ENCODE results near the gene TSPAN13.

TSPAN13 gene

GRCh38 chr7:16778476-16778875, 24.9 kb downstream of the TSPAN13 start:
- no peak for DNase-seq

- DNase-seq, result no peak
Observed at GRCh38 chr7:16779051-16779450, 25.5 kb downstream of the TSPAN13 start.

- no peak for DNase-seq
Observed at GRCh38 chr7:16780596-16780995, 27.0 kb downstream of the TSPAN13 start.

- peak in 1 of 2 experiments; percentile 38 for DNase-seq
Observed at GRCh38 chr7:16785321-16785720, 31.8 kb downstream of the TSPAN13 start.

DNA sequence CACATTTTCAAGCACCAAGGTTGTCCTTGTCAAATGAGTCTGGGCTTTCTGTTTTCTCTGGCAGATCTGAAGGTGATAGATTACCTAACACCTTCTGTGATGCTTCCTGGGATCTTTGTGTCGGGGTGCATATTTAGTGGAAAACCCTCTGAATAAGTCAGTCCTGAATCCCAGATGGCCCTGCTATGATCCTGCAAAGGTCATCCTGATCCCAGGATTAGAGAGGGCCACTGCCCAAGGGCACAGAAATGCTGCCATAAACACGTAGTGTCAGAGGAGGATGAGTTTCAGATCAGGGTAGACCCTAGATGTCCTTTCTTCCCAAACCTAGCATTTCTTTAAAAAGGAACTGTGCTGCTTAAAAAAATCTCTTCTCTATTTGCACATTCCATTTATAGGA, 32.3 kb downstream of the TSPAN13 start:
- DNase-seq, result no peak

DNA sequence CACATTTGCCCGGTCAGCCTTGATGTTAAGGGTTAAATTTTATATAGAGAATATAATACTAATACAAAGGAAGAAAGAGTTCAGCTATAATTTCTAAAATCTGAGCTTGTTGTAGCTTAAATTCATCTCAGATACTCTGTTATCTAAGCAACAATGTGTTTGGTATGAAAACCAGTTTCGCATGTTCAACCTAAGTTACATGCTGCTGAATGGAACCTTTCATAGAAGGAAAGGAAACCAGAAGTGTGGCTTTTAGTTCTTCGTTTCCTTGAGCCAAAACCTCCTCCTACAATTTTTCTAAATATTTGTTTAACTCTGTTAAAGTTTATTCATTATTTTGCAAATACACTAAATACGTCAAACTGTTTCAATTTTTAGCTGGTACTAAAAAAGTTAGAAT, 32.7 kb downstream of the TSPAN13 start:
- no peak for DNase-seq

DNA sequence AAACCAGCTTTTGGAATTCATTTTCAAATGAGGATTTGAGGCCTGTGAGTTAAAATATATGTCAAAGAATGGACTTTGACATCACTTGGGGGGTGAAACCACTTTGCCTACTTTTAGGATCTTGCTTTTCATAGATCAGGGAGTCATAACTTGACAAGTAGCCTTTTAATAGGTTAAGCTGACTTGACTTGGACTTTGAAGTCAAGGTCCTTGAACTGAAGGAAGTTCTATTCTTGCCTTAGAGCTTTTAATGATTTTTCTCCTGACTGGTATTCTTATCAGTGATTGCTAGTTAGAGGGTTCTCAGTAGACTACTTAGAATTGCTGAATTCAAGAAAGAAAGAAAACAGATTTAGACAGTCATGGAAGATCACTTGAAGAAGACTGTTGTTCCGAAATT, 33.6 kb downstream of the TSPAN13 start:
- no peak for DNase-seq

DNA sequence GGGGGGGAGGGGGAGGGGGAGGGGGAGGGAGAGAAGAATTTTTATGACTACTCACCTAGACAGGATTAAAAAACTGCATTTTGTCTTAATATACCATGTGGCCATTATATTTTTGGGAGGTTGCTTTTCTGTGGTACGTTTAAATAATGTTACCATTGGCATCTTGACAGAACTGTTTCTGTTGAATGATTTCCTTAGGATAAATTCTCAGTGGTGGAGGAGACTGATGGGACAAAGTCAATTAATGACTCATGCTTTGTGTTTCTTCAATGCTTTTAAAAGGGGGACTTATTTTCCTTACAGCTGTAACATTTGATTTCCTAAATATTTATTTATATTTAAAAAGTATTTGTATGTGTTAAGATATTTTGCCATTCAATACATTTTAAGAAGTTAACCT, 37.5 kb downstream of the TSPAN13 start:
- DNase-seq, result no peak

GRCh38 chr7:16791905-16792698, 38.5 kb downstream of the TSPAN13 start:
- DNase-seq, result no peak

DNA sequence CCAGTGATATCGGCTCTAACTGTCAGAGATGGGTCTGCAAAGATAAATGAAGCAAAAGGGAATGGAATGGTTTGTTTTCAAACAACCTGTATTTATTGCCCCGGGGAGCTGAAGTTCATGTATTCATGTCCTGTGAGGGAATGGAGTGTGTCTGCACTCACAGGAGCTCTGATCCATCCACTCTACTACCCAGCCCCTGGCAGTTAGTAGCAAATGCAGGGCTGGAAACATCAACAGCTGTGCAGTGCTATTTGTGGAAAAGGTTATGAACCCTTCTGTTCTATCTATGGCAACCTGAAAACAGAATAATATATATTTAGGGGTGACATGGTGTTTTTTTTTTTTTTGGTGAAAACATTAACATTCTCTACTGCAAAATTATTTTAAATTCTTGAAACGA, 41.4 kb downstream of the TSPAN13 start:
- DNase-seq, result no peak

DNA sequence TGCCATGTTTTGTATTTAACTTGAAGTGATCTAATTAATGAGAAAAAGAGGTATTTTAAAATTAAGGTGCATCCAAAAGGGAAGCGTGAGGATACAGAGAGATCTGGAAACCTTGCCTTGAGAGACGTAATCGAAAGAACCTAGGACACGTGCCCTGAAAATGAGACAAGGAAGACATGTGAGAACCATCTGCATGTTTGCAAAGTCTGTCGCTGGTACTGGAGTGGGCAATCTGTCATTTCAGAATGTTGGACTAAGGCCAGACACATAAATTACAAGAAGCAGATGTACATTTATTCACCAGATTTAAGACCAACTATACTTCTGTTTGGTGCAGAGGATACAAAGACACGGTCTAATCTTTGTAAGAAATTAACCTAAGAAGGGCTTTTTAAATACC, 42.1 kb downstream of the TSPAN13 start:
- peak; percentile 68 to 75 for DNase-seq

DNA sequence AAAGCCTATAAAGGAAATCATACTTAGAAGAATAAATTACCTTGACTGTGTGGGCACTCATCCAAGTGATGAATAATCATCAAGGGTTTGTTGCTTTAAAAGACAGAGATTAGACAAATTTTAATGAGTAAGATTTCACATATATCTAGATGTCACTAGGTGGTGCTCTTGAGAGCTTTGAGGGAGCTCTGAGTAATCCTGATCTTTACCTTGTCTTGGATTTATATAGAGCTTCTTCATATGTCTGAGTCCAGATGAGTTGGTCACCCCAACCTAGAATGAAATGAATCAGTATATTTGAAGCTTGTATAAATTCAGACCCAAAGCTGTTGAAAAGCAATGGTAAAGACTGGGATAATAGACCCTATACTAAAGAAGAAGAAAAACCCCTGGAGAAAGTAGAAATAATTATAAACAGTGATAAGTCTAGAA, 47.6 kb downstream of the TSPAN13 start:
- peak in 1 of 2 experiments; percentile 13 for DNase-seq

DNA sequence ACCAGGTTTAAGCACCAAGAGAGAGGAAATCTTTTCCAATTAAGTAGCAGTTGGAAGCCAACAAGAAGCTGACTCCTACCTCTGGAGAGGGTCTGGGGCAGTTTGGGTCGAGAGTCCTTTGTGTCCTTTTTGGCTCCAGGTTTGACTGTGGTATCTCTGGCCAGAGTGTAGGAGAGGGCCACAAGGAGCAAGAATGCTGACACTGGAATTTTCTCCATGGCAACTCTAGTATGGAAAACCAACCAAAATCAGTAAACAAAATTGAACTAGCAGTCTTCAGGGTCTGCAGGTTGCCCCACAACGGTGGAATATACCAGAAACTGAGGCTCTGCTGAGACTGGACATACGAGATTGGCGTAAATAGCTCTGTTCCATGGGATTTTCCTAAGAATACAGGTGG, 48.0 kb downstream of the TSPAN13 start:
- no peak for DNase-seq

GRCh38 chr7:16803125-16803524, 49.6 kb downstream of the TSPAN13 start:
- DNase-seq, result no peak

- DNase-seq, result no peak
Observed at GRCh38 chr7:16803881-16804673, 50.5 kb downstream of the TSPAN13 start.

DNA sequence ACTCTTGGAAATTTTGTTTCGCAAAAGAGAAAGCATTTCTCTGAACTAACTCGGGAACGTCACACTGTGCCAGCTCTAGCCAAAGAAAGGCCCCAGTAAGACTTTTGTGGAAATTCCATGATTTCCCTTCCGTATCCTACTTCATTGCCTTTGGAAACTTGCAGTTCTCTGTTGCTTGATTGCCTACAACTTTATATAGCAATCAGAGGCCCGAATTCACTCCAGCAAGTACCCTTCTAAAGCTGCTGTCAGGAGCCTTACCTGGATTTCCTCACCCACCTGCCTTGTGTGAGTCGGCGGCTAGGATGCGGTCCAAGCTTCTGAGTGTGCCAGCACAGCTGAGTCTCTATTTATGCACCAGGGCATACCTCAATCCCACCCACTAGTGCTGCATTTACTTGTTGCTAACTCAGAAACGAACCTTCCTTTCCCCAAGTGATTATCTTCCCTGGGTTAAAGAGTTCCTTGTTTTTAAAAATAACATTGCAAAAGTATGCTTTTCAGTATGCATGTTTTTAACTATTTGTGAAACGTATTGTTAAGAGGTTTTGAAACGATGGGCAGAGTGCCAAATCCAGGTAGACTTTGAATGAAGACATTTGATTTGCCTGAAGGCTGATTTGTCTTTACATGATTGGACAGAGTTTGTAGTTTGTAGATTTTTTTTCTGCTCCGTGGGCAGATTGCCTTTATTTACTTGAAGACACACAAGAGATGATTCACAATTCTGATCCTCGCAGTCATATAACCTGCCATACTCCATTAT, 51.3 kb downstream of the TSPAN13 start, which contains the start of gene AGR2:
AGR2 (minus strand) TSS at position 326 of the 766 bp plus-strand sequence. CDS start 3,203 bp downstream, outside the sequence.
- DNase-seq, result no peak

- no peak for DNase-seq
Observed at GRCh38 chr7:16805441-16805840, 51.9 kb downstream of the TSPAN13 start.

- DNase-seq, result no peak
Observed at GRCh38 chr7:16810112-16810511, 56.6 kb downstream of the TSPAN13 start.

GRCh38 chr7:16810573-16810972, 57.0 kb downstream of the TSPAN13 start:
- no peak for DNase-seq

DNA sequence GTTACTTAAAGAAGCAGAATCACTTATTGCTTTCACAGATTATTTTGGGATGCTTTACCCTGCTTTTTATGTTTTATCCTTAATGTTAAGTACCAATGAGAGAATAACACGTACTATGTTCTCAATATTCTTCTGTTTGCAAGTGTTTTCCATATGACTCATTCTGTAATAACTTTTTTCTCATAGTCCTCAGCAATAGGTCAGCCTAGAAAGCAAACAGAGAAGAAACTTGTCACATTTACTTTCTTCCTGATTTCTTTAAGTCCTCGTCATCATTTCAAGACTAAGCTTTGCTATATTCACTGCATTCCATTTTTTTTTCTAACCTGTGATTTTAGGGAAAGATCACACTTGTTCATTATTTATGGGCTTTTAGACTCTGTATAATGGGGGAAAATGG, 58.0 kb downstream of the TSPAN13 start:
- no peak for DNase-seq

- DNase-seq, result no peak
Observed at GRCh38 chr7:16812542-16813231, 59.1 kb downstream of the TSPAN13 start.

DNA sequence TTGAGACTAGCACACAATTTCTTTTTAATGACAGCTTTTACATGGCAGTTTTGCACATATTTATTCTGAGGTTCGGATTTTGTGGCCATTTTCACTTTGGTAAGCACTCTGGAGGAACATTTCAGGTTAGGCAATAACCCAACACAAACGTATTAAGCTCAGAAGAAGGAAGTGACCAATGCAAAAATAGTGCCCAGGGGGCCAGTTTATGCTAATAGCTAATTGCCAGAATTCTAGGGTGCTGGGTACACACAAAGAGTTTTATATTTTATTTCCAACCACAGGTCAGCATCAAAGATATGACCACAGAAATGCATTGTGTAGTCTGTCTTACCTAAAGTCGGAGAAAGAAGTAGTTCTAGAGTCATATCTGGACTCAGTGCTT, 59.7 kb downstream of the TSPAN13 start:
- no peak for DNase-seq

DNA sequence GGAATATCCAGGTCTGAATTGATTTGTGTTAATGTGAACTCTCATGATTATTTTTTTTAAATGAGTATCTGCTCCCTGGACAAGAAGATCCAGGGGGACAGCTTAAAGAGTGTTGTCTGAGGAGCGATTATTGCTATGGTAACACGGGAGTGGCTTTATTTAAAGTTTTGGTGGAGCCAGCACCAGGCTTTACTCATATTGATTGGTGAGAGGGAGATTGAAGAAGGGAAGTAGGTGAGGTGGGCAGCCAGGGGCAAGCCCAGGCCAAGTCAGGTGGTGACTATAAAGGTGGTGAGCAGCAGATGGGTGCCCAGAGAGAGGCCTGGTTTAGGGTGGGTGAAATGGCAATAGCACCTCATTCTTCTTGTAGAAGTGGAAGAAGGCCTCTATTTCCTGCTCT, 61.4 kb downstream of the TSPAN13 start:
- no peak for DNase-seq
